ENCODE results near the gene LRP8.

The LRP8 gene

GRCh38 chr1:53340660-53341520 is 13.0 kb upstream of the LRP8 start:
- no peak for DNase-seq (ENCODE audit: low read depth in 2 of 2)

GRCh38 chr1:53339736-53340635 is 12.1 kb upstream of the LRP8 start:
- DNase-seq (ENCODE audit: low read depth in 2 of 2), result no peak

GRCh38 chr1:53338423-53338822 is 10.6 kb upstream of the LRP8 start:
- no peak for DNase-seq (ENCODE audit: low read depth in 2 of 2)

- no peak for DNase-seq (ENCODE audit: low read depth in 2 of 2)
Measured at GRCh38 chr1:53337499-53337898, 9.6 kb upstream of the LRP8 start.

GRCh38 chr1:53336146-53336545 is 8.3 kb upstream of the LRP8 start:
- DNase-seq (ENCODE audit: low read depth in 2 of 2), result no peak

- DNase-seq (ENCODE audit: low read depth in 2 of 2), result no peak
Measured at GRCh38 chr1:53335661-53336060, 7.8 kb upstream of the LRP8 start.

GRCh38 chr1:53334781-53335180 is 6.9 kb upstream of the LRP8 start:
- no peak for DNase-seq (ENCODE audit: low read depth in 2 of 2)

- DNase-seq (ENCODE audit: low read depth in 2 of 2), result no peak
Measured at GRCh38 chr1:53334312-53334711, 6.4 kb upstream of the LRP8 start.

- DNase-seq (ENCODE audit: low read depth in 2 of 2), result no peak
Measured at GRCh38 chr1:53332833-53333232, 5.0 kb upstream of the LRP8 start.

- no peak for DNase-seq (ENCODE audit: low read depth in 2 of 2)
Measured at GRCh38 chr1:53332186-53332564, 4.3 kb upstream of the LRP8 start.

- no peak for DNase-seq (ENCODE audit: low read depth in 2 of 2)
Measured at GRCh38 chr1:53331446-53332185, 3.7 kb upstream of the LRP8 start.

- DNase-seq (ENCODE audit: low read depth in 2 of 2), result no peak
Measured at GRCh38 chr1:53330819-53331218, 2.9 kb upstream of the LRP8 start.

- no peak for DNase-seq (ENCODE audit: low read depth in 2 of 2)
Measured at GRCh38 chr1:53328541-53329499, 950 bp upstream of the LRP8 start.

- peak; percentile 23 to 25 for DNase-seq (ENCODE audit: low read depth in 2 of 2)
Measured at GRCh38 chr1:53327182-53327913, 522 bp downstream of the LRP8 start.

- DNase-seq (ENCODE audit: low read depth in 2 of 2), result peak; percentile 11 to 57
Measured at GRCh38 chr1:53326598-53327181, 1.2 kb downstream of the LRP8 start.

- peak; percentile 90 to 97 for DNase-seq (ENCODE audit: low read depth in 2 of 2)
Measured at GRCh38 chr1:53326088-53326597, 1.7 kb downstream of the LRP8 start.

- no peak for DNase-seq (ENCODE audit: low read depth in 2 of 2)
Measured at GRCh38 chr1:53325326-53326087, 2.4 kb downstream of the LRP8 start.

GRCh38 chr1:53324728-53325297 is 3.1 kb downstream of the LRP8 start:
- no peak for DNase-seq (ENCODE audit: low read depth in 2 of 2)
